Stomach (tissue), 4 donors: Measurements from ENCODE around the gene HPS3.

Experiments
- CTCF ChIP-seq, 7 experiments: fragments of 450-650 bp in 4 of 7; fragments of 200-600 bp in 3 of 7; sonication (generic) in 3 of 7; IDR thresholded peaks; one replicate each; pipeline ENCODE4 v1.5.1; 2016 to 2019; ENCODE audit warnings: antibody characterized with exemption in 7 of 7, control low read depth in 2 of 7, mild to moderate bottlenecking in 1 of 7
- EP300 ChIP-seq: sonication (generic); formaldehyde crosslinking; IDR thresholded peaks from one replicate; pipeline ENCODE4 v1.6.1; 2017; ENCODE audit warnings: antibody characterized with exemption
- POLR2A ChIP-seq, 4 donors: fragments of 450-650 bp; IDR thresholded peaks; one replicate each; pipeline ENCODE4 v1.6.1; 2016; ENCODE audit warnings: antibody characterized with exemption in 4 of 4, control low read depth in 2 of 4, mild to moderate bottlenecking in 1 of 4, moderate library complexity in 1 of 4
- POLR2AphosphoS5 ChIP-seq, 3 donors: sonication (generic); formaldehyde crosslinking; IDR thresholded peaks; one replicate each; pipeline ENCODE4 v1.6.1; 2016; ENCODE audit warnings: antibody characterized with exemption in 3 of 3

- TF ChIP-seq EP300, result no peak
- TF ChIP-seq POLR2A (IDR thresholded peaks at IDR 0.05), result no peak
- TF ChIP-seq POLR2AphosphoS5 (IDR thresholded peaks at IDR 0.05), result no peak
- no peak for TF ChIP-seq CTCF (IDR thresholded peaks at IDR 0.05)
Observed at GRCh38 chr3:149089395-149089794, 40.0 kb upstream of the HPS3 start.
